H9 (cell line): ENCODE results near the gene DSC2. TPM values are rescaled to one million over a fixed set of nuclear protein-coding genes. Genes with fewer than 3 reads are reported as not detected.
"Not testable (repeated sequence)": the region's sequence is repeated elsewhere in the genome, so short reads cannot be mapped to it uniquely, and the experiment has no call there.

Experiments used
- DNase-seq: peaks from one replicate; pipeline ENCODE4 v3.0.0-alpha.2; 2017
- H2AFZ ChIP-seq: one replicate; pipeline ENCODE4 v1.6.1; 2013; ENCODE audit warnings: mild to moderate bottlenecking, low read length, control low read depth, moderate library complexity
- H2AK5ac ChIP-seq: 2 replicates; pipeline ENCODE4 v1.6.1; 2013; ENCODE audit warnings: low read length, control low read depth, mixed read lengths; ENCODE audit not compliant: insufficient read length
- H2BK120ac ChIP-seq: one replicate; pipeline ENCODE4 v1.6.1; 2013; ENCODE audit warnings: low read depth, mild to moderate bottlenecking, low read length, control low read depth, inconsistent platforms; ENCODE audit not compliant: poor library complexity, severe bottlenecking
- H2BK12ac ChIP-seq: 2 replicates; pipeline ENCODE4 v1.6.1; 2013; ENCODE audit warnings: low read length, control low read depth, mixed read lengths, low read depth; ENCODE audit not compliant: insufficient read length
- H2BK15ac ChIP-seq: 2 replicates; pipeline ENCODE4 v1.6.1; 2013; ENCODE audit warnings: low read depth, low read length, control low read depth
- H2BK20ac ChIP-seq: one replicate; pipeline ENCODE4 v1.6.1; 2013; ENCODE audit warnings: low read depth, mild to moderate bottlenecking, low read length, control low read depth, inconsistent platforms; ENCODE audit not compliant: poor library complexity, severe bottlenecking
- H2BK5ac ChIP-seq: 2 replicates; pipeline ENCODE4 v1.6.1; 2013; ENCODE audit warnings: low read length, control low read depth, mixed read lengths; ENCODE audit not compliant: insufficient read length
- H3K14ac ChIP-seq: 2 replicates; pipeline ENCODE4 v1.6.1; 2013; ENCODE audit warnings: low read length, control low read depth; ENCODE audit not compliant: insufficient read depth
- H3K18ac ChIP-seq: 2 replicates; pipeline ENCODE4 v1.6.1; 2013; ENCODE audit warnings: low read depth, mild to moderate bottlenecking, mixed read lengths, low read length, control low read depth; ENCODE audit not compliant: insufficient read length
- H3K23ac ChIP-seq: 2 replicates; pipeline ENCODE4 v1.6.1; 2013; ENCODE audit warnings: low read length, control low read depth, mixed read lengths, low read depth; ENCODE audit not compliant: insufficient read length
- H3K23me2 ChIP-seq: 2 replicates; pipeline ENCODE4 v1.6.1; 2013; ENCODE audit warnings: low read depth, mild to moderate bottlenecking, mixed read lengths, low read length, control low read depth; ENCODE audit not compliant: insufficient read length, poor library complexity, severe bottlenecking
- H3K27ac ChIP-seq: 2 replicates; pipeline ENCODE4 v1.5.1; 2013; ENCODE audit warnings: low read length, control low read depth, mixed read lengths, low read depth; ENCODE audit not compliant: insufficient read length
- H3K27me3 ChIP-seq: 2 replicates; pipeline ENCODE4 v1.6.1; 2013; ENCODE audit warnings: low read length, control low read depth, inconsistent platforms; ENCODE audit not compliant: insufficient read depth
- H3K4ac ChIP-seq: 2 replicates; pipeline ENCODE4 v1.6.1; 2013; ENCODE audit warnings: low read depth, mild to moderate bottlenecking, control low read depth, inconsistent platforms, low read length, moderate library complexity
- H3K4me1 ChIP-seq: 2 replicates; pipeline ENCODE4 v1.6.1; 2013; ENCODE audit warnings: low read length, control low read depth, inconsistent platforms; ENCODE audit not compliant: insufficient read depth
- H3K4me2 ChIP-seq: 2 replicates; pipeline ENCODE4 v1.6.1; 2013; ENCODE audit warnings: low read length, control low read depth, mixed read lengths; ENCODE audit not compliant: insufficient read length, insufficient read depth
- H3K56ac ChIP-seq: 2 replicates; pipeline ENCODE4 v1.6.1; 2013; ENCODE audit warnings: low read depth, mild to moderate bottlenecking, mixed read lengths, low read length, control low read depth; ENCODE audit not compliant: insufficient read length
- H3K79me1 ChIP-seq: 2 replicates; pipeline ENCODE4 v1.6.1; 2013; ENCODE audit warnings: low read depth, mild to moderate bottlenecking, moderate library complexity, low read length, control low read depth, inconsistent platforms; ENCODE audit not compliant: insufficient read depth, poor library complexity, severe bottlenecking
- H3K79me2 ChIP-seq: 2 replicates; pipeline ENCODE4 v1.6.1; 2013; ENCODE audit warnings: low read length, control low read depth, inconsistent platforms; ENCODE audit not compliant: insufficient read depth
- H3K9ac ChIP-seq: 2 replicates; pipeline ENCODE4 v1.6.1; 2013; ENCODE audit warnings: low read length, control low read depth, mixed read lengths; ENCODE audit not compliant: insufficient read length; ENCODE audit errors: extremely low read depth
- H3K9me3 ChIP-seq: one replicate; pipeline ENCODE4 v1.6.1; 2013; ENCODE audit warnings: low read depth, low read length, inconsistent platforms; ENCODE audit not compliant: control insufficient read depth
- H3T11ph ChIP-seq: one replicate; pipeline ENCODE4 v1.6.1; 2013; ENCODE audit warnings: mild to moderate bottlenecking, low read length, control low read depth, inconsistent platforms
- H4K20me1 ChIP-seq: one replicate; pipeline ENCODE4 v1.6.1; 2013; ENCODE audit not compliant: control insufficient read depth, insufficient read length, insufficient read depth
- H4K5ac ChIP-seq: 2 replicates; pipeline ENCODE4 v1.6.1; 2013; ENCODE audit warnings: low read depth, mild to moderate bottlenecking, mixed read lengths, low read length, control low read depth; ENCODE audit not compliant: insufficient read length
- H4K8ac ChIP-seq: replicated peaks from 2 replicates; pipeline ENCODE4 v1.6.1; 2013; ENCODE audit warnings: low read length, control low read depth, mixed read lengths, low read depth; ENCODE audit not compliant: insufficient read length
- H4K91ac ChIP-seq: 2 replicates; pipeline ENCODE4 v1.6.1; 2013; ENCODE audit warnings: low read depth, mild to moderate bottlenecking, moderate library complexity, mixed read lengths, low read length, control low read depth; ENCODE audit not compliant: insufficient read length
- H3K27ac Mint-ChIP-seq, 3 experiments: 2 replicates in 2 of 3; 3 replicates in 1 of 3; pipeline ENCODE4 v1.8.0; 2020 to 2021; ENCODE audit warnings: mixed read lengths in 3 of 3, mild to moderate bottlenecking in 1 of 3, moderate library complexity in 1 of 3
- H3K27me3 Mint-ChIP-seq: 2 replicates; pipeline ENCODE4 v1.8.0; 2021; ENCODE audit warnings: low read depth, mild to moderate bottlenecking, moderate library complexity, mixed read lengths
- H3K36me3 Mint-ChIP-seq, 3 experiments: 2 replicates in 2 of 3; 3 replicates in 1 of 3; pipeline ENCODE4 v1.8.0; 2020 to 2021; ENCODE audit warnings: low read depth in 3 of 3, mixed read lengths in 3 of 3; ENCODE audit not compliant: insufficient read depth in 1 of 3
- H3K4me1 Mint-ChIP-seq, 2 experiments: 2 replicates each; pipeline ENCODE4 v1.8.0; 2020; ENCODE audit warnings: mixed read lengths in 2 of 2
- H3K4me3 Mint-ChIP-seq, 2 experiments: 2 replicates in 1 of 2; 3 replicates in 1 of 2; pipeline ENCODE4 v1.8.0; 2020 to 2021; ENCODE audit warnings: mild to moderate bottlenecking in 2 of 2, mixed read lengths in 2 of 2, moderate library complexity in 1 of 2
- H3K9me3 Mint-ChIP-seq, 2 experiments: 2 replicates in 1 of 2; 3 replicates in 1 of 2; pipeline ENCODE4 v1.8.0; 2020; ENCODE audit warnings: mild to moderate bottlenecking in 2 of 2, mixed read lengths in 2 of 2, moderate library complexity in 1 of 2
- WGBS: extraction: QIAGEN DNeasy Blood & Tissue Kit; methylation state at CpG from one replicate; pipeline ENCODE4 v1.1.7; 2013; ENCODE audit warnings: missing lambda C conversion rate, low lambda C conversion rate, mixed read lengths; ENCODE audit not compliant: insufficient read length; ENCODE audit errors: extremely low coverage; 5-methylcytosine and 5-hydroxymethylcytosine counted together
- total RNA-seq: library from RNA; stranded (reverse); gene quantifications from 2 replicates; pipeline ENCODE4 v1.2.1, GENCODE V29; 2021
- TF ChIP-seq, protein P1 (sequence below): fragments of 200-600 bp; sonication (generic); conservative IDR thresholded peaks from 3 replicates; pipeline ENCODE4 v1.8.0; 2021; ENCODE audit warnings: antibody characterized with exemption, mild to moderate bottlenecking

DSC2 gene
- total RNA-seq, 1 experiment from 2014 or later, result 26.1 TPM

DNA sequence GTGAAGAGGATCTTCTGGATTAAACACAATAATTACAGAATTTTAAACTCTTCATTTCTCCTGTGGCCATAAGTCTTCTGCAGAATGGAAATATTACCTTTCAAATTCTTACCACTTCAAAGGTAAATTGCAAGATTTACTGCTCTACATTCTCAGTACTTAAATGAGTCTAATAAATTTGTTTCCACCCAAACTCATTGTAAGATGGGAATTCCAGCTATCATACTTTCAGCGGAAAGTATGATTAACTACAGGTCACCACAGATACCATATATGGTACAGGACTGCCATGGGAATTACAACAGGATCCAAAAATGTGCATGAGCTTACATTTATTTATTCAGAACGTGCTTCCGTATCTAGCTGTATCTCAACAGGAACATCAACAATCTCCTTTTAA lies 62.8 kb downstream of the DSC2 start:
- Histone ChIP-seq H3K4me2 (no peak overlapping the region), H4K91ac (no peak overlapping the region), H2BK12ac (no peak overlapping the region), H2BK15ac (no peak overlapping the region), H3K9me3 (no peaks in the 10 kb centered on the region), H3K18ac (no peak overlapping the region), H3K79me2 (no peaks in the 10 kb centered on the region), H3K23me2 (peaks cover 23% of the 10 kb centered on the region), H3T11ph (no peak overlapping the region), H3K9ac (no peak overlapping the region), H2BK5ac (no peak overlapping the region), H3K4me1 (peaks cover 3% of the 10 kb centered on the region; the same call in 1 of the 2 replicates), H3K56ac (no peak overlapping the region), H3K27ac (no peak overlapping the region), H4K5ac (no peak overlapping the region), H3K4ac (no peak overlapping the region), H4K8ac (no peak overlapping the region), H3K27me3 (peaks cover 36% of the 10 kb centered on the region), H2BK120ac (no peak overlapping the region), H3K79me1 (no peaks in the 10 kb centered on the region), H2AFZ (no peak overlapping the region), H3K14ac (no peak overlapping the region), H2AK5ac (no peak overlapping the region), H2BK20ac (no peak overlapping the region), H4K20me1 (no peaks in the 10 kb centered on the region), H3K23ac (no peak overlapping the region)
- DNase-seq, result no peak
- Mint-ChIP-seq H3K27me3 (peaks cover 64% of the 10 kb centered on the region), H3K4me1 (peaks cover 25 to 28% of the 10 kb centered on the region in 2 experiments), H3K4me3 (no peak overlapping the region), H3K9me3 (peaks cover 0 to 2% of the 10 kb centered on the region in 2 experiments; a peak in 2 of 5 replicates), H3K36me3 (no peaks in the 10 kb centered on the region; a peak in 1 of 7 replicates), H3K27ac (no peak overlapping the region)
- TF ChIP-seq, protein P1, sequence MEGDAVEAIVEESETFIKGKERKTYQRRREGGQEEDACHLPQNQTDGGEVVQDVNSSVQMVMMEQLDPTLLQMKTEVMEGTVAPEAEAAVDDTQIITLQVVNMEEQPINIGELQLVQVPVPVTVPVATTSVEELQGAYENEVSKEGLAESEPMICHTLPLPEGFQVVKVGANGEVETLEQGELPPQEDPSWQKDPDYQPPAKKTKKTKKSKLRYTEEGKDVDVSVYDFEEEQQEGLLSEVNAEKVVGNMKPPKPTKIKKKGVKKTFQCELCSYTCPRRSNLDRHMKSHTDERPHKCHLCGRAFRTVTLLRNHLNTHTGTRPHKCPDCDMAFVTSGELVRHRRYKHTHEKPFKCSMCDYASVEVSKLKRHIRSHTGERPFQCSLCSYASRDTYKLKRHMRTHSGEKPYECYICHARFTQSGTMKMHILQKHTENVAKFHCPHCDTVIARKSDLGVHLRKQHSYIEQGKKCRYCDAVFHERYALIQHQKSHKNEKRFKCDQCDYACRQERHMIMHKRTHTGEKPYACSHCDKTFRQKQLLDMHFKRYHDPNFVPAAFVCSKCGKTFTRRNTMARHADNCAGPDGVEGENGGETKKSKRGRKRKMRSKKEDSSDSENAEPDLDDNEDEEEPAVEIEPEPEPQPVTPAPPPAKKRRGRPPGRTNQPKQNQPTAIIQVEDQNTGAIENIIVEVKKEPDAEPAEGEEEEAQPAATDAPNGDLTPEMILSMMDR, result no peak
- WGBS, result no CpG with 5 or more reads among the region's 3 CpGs

DNA sequence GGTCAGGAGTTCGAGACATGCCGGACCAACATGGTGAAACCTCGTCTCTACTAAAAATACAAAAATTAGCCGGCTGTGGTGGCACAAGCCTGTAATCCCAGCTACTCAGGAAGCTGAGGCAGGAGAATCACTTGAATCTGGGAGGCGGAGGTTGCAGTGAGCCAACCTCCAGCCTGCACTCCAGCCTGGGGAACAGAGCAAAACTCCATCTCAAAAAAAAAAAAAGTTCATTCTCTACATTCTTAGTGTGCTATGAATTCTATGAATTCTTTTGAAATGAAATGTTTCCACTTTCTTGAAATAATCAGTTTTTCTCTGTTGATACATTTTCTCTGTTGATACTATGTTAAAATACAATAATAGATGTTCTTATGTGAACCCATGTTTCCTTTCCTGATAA lies 64.5 kb downstream of the DSC2 start:
- not testable (repeated sequence) for H3K36me3 Mint-ChIP-seq, H3K4me2 ChIP-seq

More for the DNA sequence above, 64.5 kb downstream of the DSC2 start:
- H3K27ac Mint-ChIP-seq, H3K27ac ChIP-seq, H3K4ac ChIP-seq, H2BK20ac ChIP-seq, H4K8ac ChIP-seq, H2BK15ac ChIP-seq, H4K20me1 ChIP-seq, H3K23ac ChIP-seq, H4K5ac ChIP-seq, H3K18ac ChIP-seq, H4K91ac ChIP-seq, H2AK5ac ChIP-seq, H3K79me1 ChIP-seq, H3K56ac ChIP-seq, H3K14ac ChIP-seq, H3K79me2 ChIP-seq, H2AFZ ChIP-seq, H3T11ph ChIP-seq, H2BK120ac ChIP-seq, H2BK5ac ChIP-seq, H3K9me3 ChIP-seq, H3K4me3 Mint-ChIP-seq, DNase-seq, H3K4me1 ChIP-seq, H3K9ac ChIP-seq, H3K9me3 Mint-ChIP-seq, H2BK12ac ChIP-seq: not testable (repeated sequence)
- no CpG with 5 or more reads among the region's 5 CpGs for WGBS
- Histone ChIP-seq H3K23me2 (peaks cover 19% of the 10 kb centered on the region), H3K27me3 (peaks cover 21% of the 10 kb centered on the region; the same call in 1 of the 2 replicates)
- Mint-ChIP-seq H3K4me1 (peaks cover 20% of the 10 kb centered on the region in 2 experiments), H3K27me3 (peaks cover 46% of the 10 kb centered on the region)
